Glutamatergic neuron (in vitro differentiated cells): ENCODE measurements around the gene SLC5A8. TPM values are rescaled to one million over a fixed set of nuclear protein-coding genes. Genes with fewer than 3 reads are reported as not detected.

Experiments
- DNase-seq: peaks from one replicate; pipeline ENCODE4 v3.0.0; 2022
- H3K27ac Mint-ChIP-seq: one replicate; pipeline ENCODE4 v1.8.0; 2020; ENCODE audit warnings: mild to moderate bottlenecking, mixed read lengths, inconsistent platforms; ENCODE audit not compliant: unreplicated experiment
- H3K27me3 Mint-ChIP-seq: one replicate; pipeline ENCODE4 v1.8.0; 2020; ENCODE audit warnings: mild to moderate bottlenecking, moderate library complexity, mixed read lengths, inconsistent platforms; ENCODE audit not compliant: unreplicated experiment
- H3K36me3 Mint-ChIP-seq: one replicate; pipeline ENCODE4 v1.8.0; 2020; ENCODE audit warnings: mild to moderate bottlenecking, mixed read lengths, inconsistent platforms; ENCODE audit not compliant: unreplicated experiment
- H3K4me1 Mint-ChIP-seq: one replicate; pipeline ENCODE4 v1.8.0; 2020; ENCODE audit warnings: mild to moderate bottlenecking, low read depth, mixed read lengths, inconsistent platforms; ENCODE audit not compliant: unreplicated experiment
- H3K4me3 Mint-ChIP-seq: one replicate; pipeline ENCODE4 v1.8.0; 2020; ENCODE audit warnings: mild to moderate bottlenecking, mixed read lengths, inconsistent platforms; ENCODE audit not compliant: unreplicated experiment
- H3K9me3 Mint-ChIP-seq: one replicate; pipeline ENCODE4 v1.8.0; 2020; ENCODE audit warnings: mild to moderate bottlenecking, moderate library complexity, mixed read lengths, inconsistent platforms; ENCODE audit not compliant: unreplicated experiment
- CTCF ChIP-seq: fragments of 200-600 bp; sonication (generic); IDR thresholded peaks from one replicate; pipeline ENCODE4 v1.5.0; 2021; ENCODE audit not compliant: partially characterized antibody, unreplicated experiment
- total RNA-seq: library from RNA; stranded (reverse); fragmentation: NEBNext Ultra II Directional; extraction: Animal tissue kit (Norgen Biotek cat#: 25700); gene quantifications from one replicate; pipeline ENCODE4 v1.2.1, GENCODE V29; 2021; ENCODE audit not compliant: unreplicated experiment

Gene SLC5A8
- total RNA-seq, 1 donor from 2014 or later = not detected

- Mint-ChIP-seq H3K36me3 (no peaks in the 10 kb centered on the region), H3K9me3 (no peaks in the 10 kb centered on the region), H3K27ac (no peak overlapping the region), H3K4me1 (no peaks in the 10 kb centered on the region), H3K27me3 (no peaks in the 10 kb centered on the region), H3K4me3 (no peak overlapping the region)
- TF ChIP-seq CTCF = no peak
- no peak for DNase-seq
Observed at GRCh38 chr12:101115326-101115725, 94.7 kb downstream of the SLC5A8 start.

GRCh38 chr12:101111441-101111840 is 98.6 kb downstream of the SLC5A8 start:
- Mint-ChIP-seq H3K9me3 (no peaks in the 10 kb centered on the region), H3K27ac (no peak overlapping the region), H3K4me1 (no peaks in the 10 kb centered on the region), H3K36me3 (no peaks in the 10 kb centered on the region), H3K27me3 (no peaks in the 10 kb centered on the region), H3K4me3 (no peak overlapping the region)
- no peak for TF ChIP-seq CTCF
- no peak for DNase-seq

- peaks cover 2% of the 10 kb centered on the region for H3K9me3 Mint-ChIP-seq
- H3K27ac Mint-ChIP-seq = no peak overlapping the region
- no peak overlapping the region for H3K4me3 Mint-ChIP-seq
- no peaks in the 10 kb centered on the region for H3K36me3 Mint-ChIP-seq
- H3K27me3 Mint-ChIP-seq = peaks cover 2% of the 10 kb centered on the region
- H3K4me1 Mint-ChIP-seq = no peaks in the 10 kb centered on the region
- no peak for DNase-seq
- no peak for TF ChIP-seq CTCF
Observed at GRCh38 chr12:101110866-101111265, 99.2 kb downstream of the SLC5A8 start.

GRCh38 chr12:101108130-101108529 is 101.9 kb downstream of the SLC5A8 start:
- Mint-ChIP-seq H3K27me3 (peaks cover 2% of the 10 kb centered on the region), H3K27ac (no peak overlapping the region), H3K4me1 (no peaks in the 10 kb centered on the region), H3K4me3 (no peak overlapping the region), H3K9me3 (peaks cover 2% of the 10 kb centered on the region), H3K36me3 (peaks cover 5% of the 10 kb centered on the region)
- DNase-seq = no peak
- no peak for TF ChIP-seq CTCF

- Mint-ChIP-seq H3K4me1 (no peaks in the 10 kb centered on the region), H3K27ac (no peak overlapping the region), H3K36me3 (peaks cover 5% of the 10 kb centered on the region), H3K9me3 (peaks cover 2% of the 10 kb centered on the region), H3K4me3 (no peak overlapping the region), H3K27me3 (peaks cover 2% of the 10 kb centered on the region)
- no peak for TF ChIP-seq CTCF
- DNase-seq = no peak
Observed at GRCh38 chr12:101107032-101107763, 102.8 kb downstream of the SLC5A8 start.

Other genes starting within 250 kb of the SLC5A8 start
- gene UTP20, start 69.9 kb upstream of the SLC5A8 start, total RNA-seq = 12.1 TPM
- gene ARL1, start 197.5 kb upstream of the SLC5A8 start, total RNA-seq = 20.0 TPM